ENCODE data around the gene BOK.

DNA sequence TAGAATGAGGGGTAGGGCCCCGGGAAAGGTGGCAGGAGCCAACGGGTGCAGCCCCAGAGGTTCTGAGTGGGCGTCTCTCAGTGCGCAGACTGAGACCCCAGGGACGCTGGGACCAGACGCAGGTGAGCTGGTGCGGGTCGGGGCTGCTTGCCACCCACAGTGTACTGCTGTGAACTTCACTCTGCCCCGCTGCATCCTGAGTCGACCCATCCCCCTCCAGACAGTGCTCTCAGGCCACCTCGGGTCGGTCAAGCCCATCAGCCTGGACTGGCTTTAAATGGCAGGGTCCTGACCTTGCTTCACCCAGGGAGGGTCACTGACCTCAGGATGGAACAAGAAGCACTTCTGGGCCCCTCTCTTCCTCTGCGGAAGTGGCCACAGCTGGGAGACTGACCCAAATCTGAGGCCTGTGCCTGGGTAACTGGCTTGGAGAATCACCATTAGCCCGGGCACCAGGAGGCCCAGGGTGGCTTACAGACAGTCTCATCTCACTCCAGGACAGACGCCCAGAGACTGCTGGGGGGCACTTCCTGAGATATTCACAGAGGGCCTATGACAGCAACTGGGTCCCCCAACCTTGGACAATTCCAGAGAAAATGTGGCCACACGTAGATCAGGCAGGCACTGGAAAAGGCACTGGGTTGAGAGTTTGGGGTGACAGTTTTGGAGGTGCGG is 23.7 kb upstream of the BOK start:
- TF ChIP-seq POLR2AphosphoS5 (IDR thresholded peaks at IDR 0.05; ENCODE audit: low read depth, low read length) (no peak), TAF1 (IDR thresholded peaks at IDR 0.05; ENCODE audit: borderline replicate concordance, insufficient read depth, low read length) (no peak)
- TF ChIP-seq, protein P1, sequence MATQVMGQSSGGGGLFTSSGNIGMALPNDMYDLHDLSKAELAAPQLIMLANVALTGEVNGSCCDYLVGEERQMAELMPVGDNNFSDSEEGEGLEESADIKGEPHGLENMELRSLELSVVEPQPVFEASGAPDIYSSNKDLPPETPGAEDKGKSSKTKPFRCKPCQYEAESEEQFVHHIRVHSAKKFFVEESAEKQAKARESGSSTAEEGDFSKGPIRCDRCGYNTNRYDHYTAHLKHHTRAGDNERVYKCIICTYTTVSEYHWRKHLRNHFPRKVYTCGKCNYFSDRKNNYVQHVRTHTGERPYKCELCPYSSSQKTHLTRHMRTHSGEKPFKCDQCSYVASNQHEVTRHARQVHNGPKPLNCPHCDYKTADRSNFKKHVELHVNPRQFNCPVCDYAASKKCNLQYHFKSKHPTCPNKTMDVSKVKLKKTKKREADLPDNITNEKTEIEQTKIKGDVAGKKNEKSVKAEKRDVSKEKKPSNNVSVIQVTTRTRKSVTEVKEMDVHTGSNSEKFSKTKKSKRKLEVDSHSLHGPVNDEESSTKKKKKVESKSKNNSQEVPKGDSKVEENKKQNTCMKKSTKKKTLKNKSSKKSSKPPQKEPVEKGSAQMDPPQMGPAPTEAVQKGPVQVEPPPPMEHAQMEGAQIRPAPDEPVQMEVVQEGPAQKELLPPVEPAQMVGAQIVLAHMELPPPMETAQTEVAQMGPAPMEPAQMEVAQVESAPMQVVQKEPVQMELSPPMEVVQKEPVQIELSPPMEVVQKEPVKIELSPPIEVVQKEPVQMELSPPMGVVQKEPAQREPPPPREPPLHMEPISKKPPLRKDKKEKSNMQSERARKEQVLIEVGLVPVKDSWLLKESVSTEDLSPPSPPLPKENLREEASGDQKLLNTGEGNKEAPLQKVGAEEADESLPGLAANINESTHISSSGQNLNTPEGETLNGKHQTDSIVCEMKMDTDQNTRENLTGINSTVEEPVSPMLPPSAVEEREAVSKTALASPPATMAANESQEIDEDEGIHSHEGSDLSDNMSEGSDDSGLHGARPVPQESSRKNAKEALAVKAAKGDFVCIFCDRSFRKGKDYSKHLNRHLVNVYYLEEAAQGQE (IDR thresholded peaks at IDR 0.05; ENCODE audit: insufficient read depth in 1 of 2, low read depth in 2 of 2, low read length in 2 of 2): no peak
